Heart left ventricle (tissue), 16 donors: ENCODE data around the gene SMAD7. TPM values are rescaled to one million over a fixed set of nuclear protein-coding genes. Genes with fewer than 3 reads are reported as not detected.

Experiments used
- ATAC-seq, 4 donors: fragments of 200-7000 bp; cut with Tn5 transposase; one replicate each; pipeline ENCODE4 v1.9.1; 2020 to 2022; ENCODE audit warnings: moderate library complexity in 4 of 4, mild to moderate bottlenecking in 3 of 4, moderate number of reproducible peaks in 1 of 4
- DNase-seq, 5 donors: peaks; one replicate each; pipeline ENCODE4 v3.0.0-alpha.2; 2020
- H3K27ac ChIP-seq, 12 donors: fragments of 200-600 bp; sonication (generic) in 4 of 12; one replicate each; pipeline versions ENCODE4 v1.5.0 to v1.8.0; 2016 to 2022; ENCODE audit warnings: mild to moderate bottlenecking in 2 of 12
- H3K27me3 ChIP-seq, 9 donors: fragments of 200-600 bp; sonication (generic) in 2 of 9; one replicate each; pipeline versions ENCODE4 v1.5.1 to v1.8.0; 2016 to 2022; ENCODE audit warnings: mild to moderate bottlenecking in 3 of 9
- H3K36me3 ChIP-seq, 9 donors: fragments of 200-600 bp; sonication (generic) in 2 of 9; one replicate each; pipeline versions ENCODE4 v1.5.0 to v1.8.0; 2018 to 2022; ENCODE audit warnings: mild to moderate bottlenecking in 2 of 9
- H3K4me1 ChIP-seq, 12 donors: fragments of 200-600 bp; sonication (generic) in 4 of 12; one replicate each; pipeline versions ENCODE4 v1.5.0 to v1.8.0; 2016 to 2022; ENCODE audit warnings: mild to moderate bottlenecking in 3 of 12
- H3K4me3 ChIP-seq, 12 donors: fragments of 200-600 bp; sonication (generic) in 4 of 12; one replicate each; pipeline versions ENCODE4 v1.5.0 to v1.8.0; 2017 to 2022; ENCODE audit warnings: mild to moderate bottlenecking in 9 of 12, moderate library complexity in 4 of 12
- H3K9me3 ChIP-seq, 12 donors: fragments of 200-600 bp; sonication (generic) in 4 of 12; one replicate each; pipeline versions ENCODE4 v1.5.0 to v1.8.0; 2016 to 2022; ENCODE audit warnings: mild to moderate bottlenecking in 1 of 12
- POLR2A ChIP-seq, 2 donors: fragments of 450-650 bp; IDR thresholded peaks; one replicate each; pipeline ENCODE4 v1.6.1; 2017; ENCODE audit warnings: antibody characterized with exemption in 2 of 2, mild to moderate bottlenecking in 2 of 2, moderate library complexity in 2 of 2
- WGBS, 4 donors: extraction: QIAGEN DNeasy Blood & Tissue Kit in 2 of 4; methylation state at CpG; one replicate each; pipeline versions ENCODE4 v1.1.5 to v1.1.7; 2013 to 2018; 5-methylcytosine and 5-hydroxymethylcytosine counted together
- intact Hi-C, 10 donors: fragments of 100-400 bp; cut with DNase I; formaldehyde crosslinking; loops; one replicate each; pipeline versions ENCODE4 v1.11.1 to v1.14.2; 2022
- polyA plus RNA-seq, 2 donors: library from polyadenylated mRNA; stranded (reverse); fragments of 200-250 nt; gene quantifications; one replicate each; pipeline ENCODE4 v1.2.3, GENCODE V29; 2013
- total RNA-seq, 9 donors: library from RNA; depleted of rRNA in 2 of 9; stranded (reverse); fragments of >200 nt in 2 of 9; fragmentation: NEBNext Ultra II Directional in 3 of 9; extraction: Animal tissue kit (Norgen Biotek cat#: 25700) in 3 of 9; gene quantifications; one replicate each; pipeline versions ENCODE4 v1.1.0 to v1.2.4, GENCODE V29; 2016 to 2023
- TF ChIP-seq, protein P1 (sequence below), 12 donors: fragments of 200-600 bp; sonication (generic) in 4 of 12; IDR thresholded peaks; one replicate each; pipeline versions ENCODE4 v1.5.0 to v1.8.0; 2018 to 2022; ENCODE audit warnings: antibody characterized with exemption in 12 of 12, mild to moderate bottlenecking in 5 of 12
- donor health status: ischemic (EF 13 %, LVEDD 7.1; RV severe dilation, severe dysfunction).
- donor health status: healthy with polysubstance abuse.
- donor health status: DM: no; HTN: yes; CAD: no.
- donor health status: DM: no; HTN: no; CAD: no.
- donor health status: ischemic (EF 25% LVEDD 6.9; RV normal size, moderate dysfunction).
- donor health status: ischemic (EF 25% LVEDD 5.7; RV mildly dilated, moderate dysfunction).
- donor health status: healthy.
- donor health status: DM: yes; HTN: yes; CAD: no.
- donor health status: ischemic (EF 35%, LVEDD 5.7; RV mildly dilated, moderate dysfunction).
- donor health status: nonischemic (EF 11% LVEDD 7.7; RV severe dilation, severe dysfunction).
- donor health status: DM: yes; HTN: yes; CAD: no.
- donor health status: PGD.
- donor health status: ischemic (EF 29% LVEDD 5.4; RV normal size, mild dysfunction).
- donor health status: nonischemic (EF 23%, LVEDD 6.1; RV moderate dilation, normal function).

Gene SMAD7
- total and polyA plus RNA-seq, 11 donors: 9.1 to 32.0 (median 19.9) TPM

DNA sequence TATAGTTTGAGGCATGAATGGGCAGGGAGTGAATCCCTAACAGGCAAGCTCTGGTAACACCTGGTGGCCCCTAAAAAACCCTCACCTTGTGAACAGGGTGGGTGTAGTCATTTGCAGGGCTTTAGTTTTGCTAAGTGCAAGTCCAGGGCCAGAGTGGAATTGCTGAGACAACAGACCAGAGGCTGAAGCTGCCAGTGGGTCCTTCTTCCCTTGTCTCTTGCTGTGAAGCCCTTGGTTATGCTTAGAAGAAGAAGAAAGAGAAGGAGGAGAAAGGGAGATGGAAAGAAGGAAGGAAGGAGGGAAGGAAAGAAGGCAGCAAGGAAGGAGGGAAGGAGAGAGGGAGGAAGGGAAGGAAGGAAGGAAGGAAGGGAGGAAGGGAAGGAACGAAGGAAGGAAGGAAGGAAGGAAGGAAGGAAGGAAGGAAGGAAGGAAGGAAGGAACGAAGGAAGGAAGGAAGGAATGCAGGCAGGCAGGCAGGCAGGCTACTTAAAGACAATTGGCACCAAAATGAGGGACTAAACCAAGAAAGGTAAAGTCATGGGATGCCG, 45.8 kb downstream of the SMAD7 start:
- WGBS, 4 donors: 80 to 93% (median 82%) methylated on average over 3 of the region's 3 CpGs
- TF ChIP-seq POLR2A (IDR thresholded peaks at IDR 0.05): no peak
- TF ChIP-seq, protein P1, sequence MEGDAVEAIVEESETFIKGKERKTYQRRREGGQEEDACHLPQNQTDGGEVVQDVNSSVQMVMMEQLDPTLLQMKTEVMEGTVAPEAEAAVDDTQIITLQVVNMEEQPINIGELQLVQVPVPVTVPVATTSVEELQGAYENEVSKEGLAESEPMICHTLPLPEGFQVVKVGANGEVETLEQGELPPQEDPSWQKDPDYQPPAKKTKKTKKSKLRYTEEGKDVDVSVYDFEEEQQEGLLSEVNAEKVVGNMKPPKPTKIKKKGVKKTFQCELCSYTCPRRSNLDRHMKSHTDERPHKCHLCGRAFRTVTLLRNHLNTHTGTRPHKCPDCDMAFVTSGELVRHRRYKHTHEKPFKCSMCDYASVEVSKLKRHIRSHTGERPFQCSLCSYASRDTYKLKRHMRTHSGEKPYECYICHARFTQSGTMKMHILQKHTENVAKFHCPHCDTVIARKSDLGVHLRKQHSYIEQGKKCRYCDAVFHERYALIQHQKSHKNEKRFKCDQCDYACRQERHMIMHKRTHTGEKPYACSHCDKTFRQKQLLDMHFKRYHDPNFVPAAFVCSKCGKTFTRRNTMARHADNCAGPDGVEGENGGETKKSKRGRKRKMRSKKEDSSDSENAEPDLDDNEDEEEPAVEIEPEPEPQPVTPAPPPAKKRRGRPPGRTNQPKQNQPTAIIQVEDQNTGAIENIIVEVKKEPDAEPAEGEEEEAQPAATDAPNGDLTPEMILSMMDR (IDR thresholded peaks at IDR 0.05): no peak
- Histone ChIP-seq H3K9me3 (peaks cover 0 to 11% (median 0%) of the 10 kb centered on the region in 12 donors), H3K36me3 (no peaks in the 10 kb centered on the region), H3K4me3 (no peak overlapping the region), H3K4me1 (peaks cover 3 to 30% (median 18%) of the 10 kb centered on the region in 12 donors), H3K27ac (no peak overlapping the region), H3K27me3 (no peaks in the 10 kb centered on the region)
- no peak for ATAC-seq
- DNase-seq: no peak
- intact Hi-C loops: loop anchor here in 1 of 10 donors (5.0 kb wide), 1 partner anchor 42 kb away; no protein-coding TSS in a partner anchor

- H3K9me3 ChIP-seq: peaks cover 0 to 15% (median 0%) of the 10 kb centered on the region in 12 donors
- DNase-seq: no peak
- ATAC-seq: no peak
- 99 to 100% (median 100%) methylated on average over 2 of the region's 2 CpGs for WGBS, 4 donors
- H3K27ac ChIP-seq: peak overlapping the region in 3 of 12 donors; percentile 73 to 91 (median 80)
- intact Hi-C loops: loop anchor here in 1 of 10 donors (5.0 kb wide), 1 partner anchor 43 kb away; no protein-coding TSS in a partner anchor
- peaks cover 3 to 30% (median 18%) of the 10 kb centered on the region in 12 donors for H3K4me1 ChIP-seq
- no peaks in the 10 kb centered on the region for H3K36me3 ChIP-seq
- TF ChIP-seq, protein P1 (IDR thresholded peaks at IDR 0.05): no peak
- no peak for TF ChIP-seq POLR2A (IDR thresholded peaks at IDR 0.05)
- H3K27me3 ChIP-seq: no peaks in the 10 kb centered on the region
- no peak overlapping the region for H3K4me3 ChIP-seq
These were observed 46.7 kb downstream of the SMAD7 start for GRCh38 chr18:48904091-48904490.

DNA sequence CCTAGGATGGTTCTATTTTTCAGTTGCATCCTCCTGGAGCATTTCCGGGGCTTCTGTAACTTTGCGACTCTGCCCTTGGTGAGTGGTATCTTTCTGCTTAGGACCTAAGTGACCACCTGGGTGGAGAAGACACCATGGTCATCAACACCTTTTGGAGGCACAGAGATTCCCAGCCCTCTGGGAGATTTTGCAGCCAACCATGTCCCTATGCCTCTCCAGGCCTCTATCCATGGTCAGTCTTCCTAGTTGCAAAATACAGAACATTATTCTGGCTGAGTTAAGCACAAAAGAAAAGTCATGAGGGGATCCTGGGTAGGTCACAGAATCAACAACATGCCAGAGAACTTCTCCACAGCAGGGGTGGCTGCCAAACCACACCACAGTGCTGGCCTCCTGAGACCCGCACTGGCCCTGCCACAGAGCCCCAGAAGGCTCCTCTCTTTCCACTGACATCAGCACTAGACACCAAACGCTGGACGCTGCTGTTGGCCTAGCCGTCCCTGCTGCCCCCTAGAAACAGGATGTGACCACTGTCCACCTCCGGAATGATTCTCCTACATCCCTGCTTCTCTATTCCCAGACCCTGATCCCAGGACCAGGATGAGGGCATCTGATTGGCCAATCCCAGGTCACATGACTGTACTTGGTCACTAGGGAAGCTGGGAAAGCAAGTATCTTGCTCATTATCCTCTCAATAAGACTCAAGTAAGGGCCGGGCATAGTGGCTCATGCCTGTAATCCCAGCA, 47.7 kb downstream of the SMAD7 start:
- Histone ChIP-seq H3K4me3 (no peak overlapping the region), H3K36me3 (no peaks in the 10 kb centered on the region), H3K27me3 (no peaks in the 10 kb centered on the region), H3K9me3 (peaks cover 0 to 15% (median 0%) of the 10 kb centered on the region in 12 donors), H3K4me1 (peaks cover 3 to 35% (median 18%) of the 10 kb centered on the region in 12 donors), H3K27ac (peak overlapping the region in 10 of 12 donors; percentile 19 to 91 (median 74))
- peak; percentile 41 to 78 (median 74) for ATAC-seq
- TF ChIP-seq, protein P1 (IDR thresholded peaks at IDR 0.05): peak in 1 of 12 donors; percentile 7
- no peak for TF ChIP-seq POLR2A (IDR thresholded peaks at IDR 0.05)
- intact Hi-C loops: loop anchor here in 1 of 10 donors (2.0 to 5.0 kb wide), 2 partner anchors 44 to 122 kb away; no protein-coding TSS in a partner anchor
- 74 to 80% (median 77%) methylated on average over 8 of the region's 8 CpGs for WGBS, 4 donors
- DNase-seq: peak; percentile 63 to 83 (median 73)
